ENCODE measurements around the gene AMN. TPM values are rescaled to one million over a fixed set of nuclear protein-coding genes. Genes with fewer than 3 reads are reported as not detected.

Gene AMN
- total and polyA plus RNA-seq, 7 donors = 42.0 to 78.1 (median 43.0) TPM; not detected in 4

DNA sequence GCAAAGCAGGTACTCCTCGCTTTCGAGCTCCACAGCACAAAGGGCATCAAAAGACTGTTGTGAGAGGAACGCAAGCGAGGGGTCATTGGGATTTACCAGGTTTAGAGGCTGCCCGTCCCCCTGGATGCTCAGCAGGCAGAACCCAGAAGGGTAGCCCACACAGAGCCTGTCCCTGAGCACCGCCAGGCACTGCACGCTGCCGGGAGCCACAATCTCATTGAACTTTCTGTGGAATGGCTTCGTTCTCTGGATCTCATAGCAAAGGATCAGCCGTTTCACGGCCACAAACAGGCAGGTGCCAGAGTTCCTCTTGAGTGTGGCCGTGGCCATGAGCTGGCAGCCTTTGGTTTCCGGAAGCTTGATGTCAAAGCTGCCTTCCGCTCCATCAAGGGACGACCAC lies 21.5 kb downstream of the AMN start:
- no peaks in the 10 kb centered on the region for H3K27me3 ChIP-seq
- no peak overlapping the region for H3K4me3 ChIP-seq
- no peaks in the 10 kb centered on the region for H3K9me3 ChIP-seq
- H3K36me3 ChIP-seq = peaks cover 57 to 94% (median 73%) of the 10 kb centered on the region in 4 donors
- no peak for DNase-seq
- no peak overlapping the region for H3K27ac ChIP-seq
- H3K4me1 ChIP-seq = peaks cover 0 to 22% (median 13%) of the 10 kb centered on the region in 4 donors
- intact Hi-C loops (cut with DNase I) = no loop called here
- TF ChIP-seq, protein P1, sequence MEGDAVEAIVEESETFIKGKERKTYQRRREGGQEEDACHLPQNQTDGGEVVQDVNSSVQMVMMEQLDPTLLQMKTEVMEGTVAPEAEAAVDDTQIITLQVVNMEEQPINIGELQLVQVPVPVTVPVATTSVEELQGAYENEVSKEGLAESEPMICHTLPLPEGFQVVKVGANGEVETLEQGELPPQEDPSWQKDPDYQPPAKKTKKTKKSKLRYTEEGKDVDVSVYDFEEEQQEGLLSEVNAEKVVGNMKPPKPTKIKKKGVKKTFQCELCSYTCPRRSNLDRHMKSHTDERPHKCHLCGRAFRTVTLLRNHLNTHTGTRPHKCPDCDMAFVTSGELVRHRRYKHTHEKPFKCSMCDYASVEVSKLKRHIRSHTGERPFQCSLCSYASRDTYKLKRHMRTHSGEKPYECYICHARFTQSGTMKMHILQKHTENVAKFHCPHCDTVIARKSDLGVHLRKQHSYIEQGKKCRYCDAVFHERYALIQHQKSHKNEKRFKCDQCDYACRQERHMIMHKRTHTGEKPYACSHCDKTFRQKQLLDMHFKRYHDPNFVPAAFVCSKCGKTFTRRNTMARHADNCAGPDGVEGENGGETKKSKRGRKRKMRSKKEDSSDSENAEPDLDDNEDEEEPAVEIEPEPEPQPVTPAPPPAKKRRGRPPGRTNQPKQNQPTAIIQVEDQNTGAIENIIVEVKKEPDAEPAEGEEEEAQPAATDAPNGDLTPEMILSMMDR (IDR thresholded peaks at IDR 0.05) = no peak
- TF ChIP-seq POLR2A (IDR thresholded peaks at IDR 0.05) (no peak), EP300 (IDR thresholded peaks at IDR 0.05) (no peak)
- WGBS, 2 donors = 95 to 96% methylated on average over 15 of the region's 15 CpGs

DNA sequence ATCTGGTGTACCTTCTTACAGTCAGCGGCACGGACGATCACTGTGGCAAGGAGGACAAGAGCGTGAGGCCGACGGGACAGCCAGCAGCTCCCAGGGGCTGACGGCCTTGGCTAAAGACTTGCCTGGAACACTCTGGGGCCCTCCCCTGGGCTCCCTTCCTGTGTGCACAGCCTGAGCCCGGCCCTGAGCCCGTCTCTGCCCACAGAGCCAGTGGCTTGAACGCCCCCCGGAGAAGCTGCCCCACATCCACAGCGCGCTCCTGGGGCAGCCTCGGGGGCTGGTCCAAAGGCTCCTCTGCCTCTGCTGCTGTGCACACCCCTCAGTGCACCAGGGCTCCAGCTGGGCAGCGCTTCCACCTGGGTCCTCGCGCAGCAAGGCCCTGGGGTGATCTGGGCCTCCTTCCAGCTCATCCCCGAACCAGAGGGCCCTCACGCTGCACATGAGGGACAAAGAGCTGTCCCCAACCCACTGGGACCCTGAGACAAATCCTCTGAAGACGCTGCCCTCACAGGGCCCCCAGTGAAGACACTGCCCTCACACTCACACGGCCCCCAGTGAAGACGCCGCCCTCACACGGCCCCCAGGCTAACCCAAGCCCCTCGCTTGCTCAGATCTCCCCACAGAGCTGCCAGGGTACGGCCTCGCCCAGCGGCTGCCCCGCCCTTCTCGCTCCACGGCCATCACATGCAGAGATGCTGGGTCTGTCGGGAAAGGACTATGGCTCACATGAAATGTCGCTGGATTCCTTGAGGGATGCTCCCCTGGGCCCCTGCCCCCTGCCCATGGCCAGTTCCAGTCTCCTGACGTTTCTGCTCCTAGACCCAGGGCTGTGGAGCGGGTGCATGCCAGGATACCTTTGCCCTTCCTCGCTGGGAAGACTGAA lies 22.2 kb downstream of the AMN start:
- WGBS, 2 donors = 90 to 94% methylated on average over 36 of the region's 36 CpGs
- no peaks in the 10 kb centered on the region for H3K27me3 ChIP-seq
- H3K27ac ChIP-seq = no peak overlapping the region
- H3K9me3 ChIP-seq = no peaks in the 10 kb centered on the region
- intact Hi-C loops (cut with DNase I) = no loop called here
- H3K4me1 ChIP-seq = peaks cover 0 to 29% (median 18%) of the 10 kb centered on the region in 4 donors
- H3K4me3 ChIP-seq = no peak overlapping the region
- no peak for TF ChIP-seq POLR2AphosphoS5 (IDR thresholded peaks at IDR 0.05)
- DNase-seq = no peak
- peaks cover 55 to 94% (median 71%) of the 10 kb centered on the region in 4 donors for H3K36me3 ChIP-seq

DNA sequence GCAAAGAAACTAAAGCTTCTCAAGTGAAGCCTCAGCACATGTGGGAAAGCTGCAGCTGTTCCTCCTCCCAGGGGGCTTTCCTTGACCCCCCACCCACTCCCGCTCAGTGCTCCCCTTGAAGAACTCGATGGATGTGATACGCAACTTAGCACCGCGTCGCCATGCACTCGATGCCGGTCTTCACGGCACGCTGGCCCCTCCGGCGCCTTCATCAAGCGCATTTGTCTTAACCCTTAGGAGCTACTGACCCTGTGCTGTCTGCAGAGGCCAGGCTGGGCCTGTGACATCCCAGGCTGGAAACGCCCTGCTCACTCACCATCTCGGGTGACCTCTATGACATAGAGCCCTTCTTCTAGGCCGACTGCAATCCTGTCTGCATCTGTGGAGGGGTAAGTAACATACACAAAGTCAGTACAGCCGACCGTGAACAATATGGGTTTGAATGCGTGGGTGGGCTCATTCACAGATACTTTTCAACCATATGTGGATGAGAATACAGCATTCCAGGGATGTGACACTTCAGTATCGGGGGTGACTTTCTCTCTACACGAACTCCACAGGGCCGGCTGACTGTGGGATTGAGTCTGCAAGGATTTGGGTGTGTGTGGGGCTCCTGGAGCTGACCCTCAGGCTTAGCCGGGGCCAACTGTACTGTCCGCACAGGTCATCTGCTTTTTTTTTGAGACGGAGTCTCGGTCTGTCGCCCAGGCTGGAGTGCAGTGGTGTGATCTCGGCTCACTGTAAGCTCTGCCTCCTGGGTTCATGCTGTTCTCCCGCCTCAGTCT lies 23.1 kb downstream of the AMN start:
- 94 to 96% methylated on average over 29 of the region's 29 CpGs for WGBS, 2 donors
- peaks cover 0 to 32% (median 21%) of the 10 kb centered on the region in 4 donors for H3K4me1 ChIP-seq
- intact Hi-C loops (cut with DNase I) = no loop called here
- TF ChIP-seq POLR2AphosphoS5 (IDR thresholded peaks at IDR 0.05) (no peak), POLR2A (IDR thresholded peaks at IDR 0.05) (no peak), EP300 (IDR thresholded peaks at IDR 0.05) (no peak)
- TF ChIP-seq, protein P1 (IDR thresholded peaks at IDR 0.05) = no peak
- H3K27me3 ChIP-seq = no peaks in the 10 kb centered on the region
- no peak overlapping the region for H3K27ac ChIP-seq
- no peaks in the 10 kb centered on the region for H3K9me3 ChIP-seq
- H3K36me3 ChIP-seq = peaks cover 52 to 94% (median 72%) of the 10 kb centered on the region in 4 donors
- no peak overlapping the region for H3K4me3 ChIP-seq
- DNase-seq = no peak

DNA sequence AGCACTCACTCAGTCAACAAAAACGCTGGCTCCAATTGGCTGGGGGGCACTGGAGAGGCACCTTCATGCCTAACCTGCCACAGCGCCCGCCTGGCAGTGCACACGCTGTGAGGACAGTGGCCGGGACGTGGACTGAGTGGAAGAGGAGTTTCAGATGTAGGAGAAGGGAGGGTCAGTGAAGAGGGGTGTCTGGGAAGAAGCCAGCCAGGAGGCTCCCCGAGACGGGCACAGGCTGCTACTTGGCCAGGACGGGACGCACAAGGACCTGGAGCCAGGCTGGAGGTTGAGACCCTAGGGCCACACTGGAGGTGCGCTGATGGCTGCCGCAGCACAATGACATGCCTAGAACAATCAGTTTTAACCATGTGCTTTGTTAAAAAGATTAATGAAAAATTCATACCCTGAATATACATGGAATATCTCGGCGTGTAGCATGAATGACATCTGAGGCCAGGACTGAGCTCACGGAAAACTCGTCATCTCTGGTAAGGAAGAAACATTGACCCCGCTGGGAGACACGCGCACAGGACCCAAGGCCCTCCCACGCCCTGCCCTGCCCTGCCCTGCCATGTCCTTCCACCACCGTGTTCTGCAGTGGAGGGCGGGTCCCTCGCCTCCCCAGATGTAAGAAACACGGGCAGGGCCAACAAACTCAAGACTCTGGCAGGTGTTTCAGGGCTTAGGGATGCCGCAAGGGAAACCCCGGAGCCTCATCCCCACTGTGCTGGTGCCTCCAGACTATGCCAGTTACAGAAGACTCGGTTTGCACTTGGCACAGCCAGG lies 25.0 kb downstream of the AMN start:
- TF ChIP-seq EP300 (IDR thresholded peaks at IDR 0.05) (no peak), POLR2AphosphoS5 (IDR thresholded peaks at IDR 0.05) (no peak), POLR2A (IDR thresholded peaks at IDR 0.05) (no peak)
- TF ChIP-seq, protein P1 (IDR thresholded peaks at IDR 0.05) = no peak
- H3K27me3 ChIP-seq = no peaks in the 10 kb centered on the region
- no peak overlapping the region for H3K27ac ChIP-seq
- intact Hi-C loops (cut with DNase I) = no loop called here
- WGBS, 2 donors = 79 to 91% methylated on average over 27 of the region's 27 CpGs
- H3K9me3 ChIP-seq = no peaks in the 10 kb centered on the region
- peaks cover 0 to 20% (median 12%) of the 10 kb centered on the region in 4 donors for H3K4me1 ChIP-seq
- DNase-seq = no peak
- peaks cover 52 to 94% (median 68%) of the 10 kb centered on the region in 4 donors for H3K36me3 ChIP-seq
- H3K4me3 ChIP-seq = no peak overlapping the region
